Erythroblast (primary cell): ENCODE data around the gene PGR.

Experiments
- GATA1 ChIP-seq: IDR thresholded peaks from 2 replicates; pipeline ENCODE4 v1.6.1; 2011; ENCODE audit warnings: low read depth, mild to moderate bottlenecking, control low read depth, low read length, moderate library complexity
- POLR2A ChIP-seq: IDR thresholded peaks from 2 replicates; pipeline ENCODE4 v1.6.1; 2011; ENCODE audit warnings: mild to moderate bottlenecking, low read length

DNA sequence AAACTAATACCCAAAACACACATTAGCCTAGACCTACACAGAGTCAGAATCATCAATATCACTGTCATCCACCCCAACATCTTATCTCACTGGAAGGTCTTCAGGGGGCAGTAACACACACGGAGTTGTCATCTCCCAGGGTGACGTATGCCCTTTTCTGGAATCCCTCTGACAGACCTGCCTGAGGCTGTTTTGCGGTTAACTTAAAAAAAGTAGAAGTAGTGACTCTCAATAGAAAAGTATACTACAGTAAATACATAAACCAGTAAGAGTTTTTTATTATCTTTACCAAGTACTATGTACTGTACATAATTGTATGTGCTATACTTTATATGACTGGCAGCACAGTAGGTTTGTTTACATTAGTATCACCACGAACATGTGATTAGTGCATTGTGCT lies 80.5 kb downstream of the PGR start:
- TF ChIP-seq POLR2A (no peak), GATA1 (no peak)
